ENCODE results near the gene ANAPC1.
"Not testable (repeated sequence)": the region's sequence is repeated elsewhere in the genome, so short reads cannot be mapped to it uniquely, and the experiment has no call there.

ANAPC1 gene

GRCh38 chr2:111781443-111782094 is 102.4 kb downstream of the ANAPC1 start:
- DNase-seq = not testable (repeated sequence)

- not testable (repeated sequence) for DNase-seq
These were observed 106.8 kb downstream of the ANAPC1 start for GRCh38 chr2:111777155-111777554.

- not testable (repeated sequence) for DNase-seq
These were observed 107.7 kb downstream of the ANAPC1 start for GRCh38 chr2:111776296-111776695.

GRCh38 chr2:111772180-111772579 is 111.8 kb downstream of the ANAPC1 start:
- not testable (repeated sequence) for DNase-seq

- not testable (repeated sequence) for DNase-seq
These were observed 112.9 kb downstream of the ANAPC1 start for GRCh38 chr2:111770916-111771658.

GRCh38 chr2:111768266-111769190 is 115.5 kb downstream of the ANAPC1 start:
- DNase-seq = not testable (repeated sequence)

GRCh38 chr2:111767087-111767486 is 116.9 kb downstream of the ANAPC1 start:
- DNase-seq = not testable (repeated sequence)

- DNase-seq = not testable (repeated sequence)
These were observed 117.7 kb downstream of the ANAPC1 start for GRCh38 chr2:111766295-111766694.

- DNase-seq = not testable (repeated sequence)
These were observed 119.8 kb downstream of the ANAPC1 start for GRCh38 chr2:111764151-111764550.

- DNase-seq = not testable (repeated sequence)
These were observed 123.2 kb downstream of the ANAPC1 start for GRCh38 chr2:111760697-111761284.

GRCh38 chr2:111752533-111752932 is 131.5 kb downstream of the ANAPC1 start:
- not testable (repeated sequence) for DNase-seq

- not testable (repeated sequence) for DNase-seq
These were observed 133.4 kb downstream of the ANAPC1 start for GRCh38 chr2:111750641-111751040.

GRCh38 chr2:111748429-111748828 is 135.6 kb downstream of the ANAPC1 start:
- DNase-seq = not testable (repeated sequence)

- DNase-seq = not testable (repeated sequence)
These were observed 136.4 kb downstream of the ANAPC1 start for GRCh38 chr2:111747410-111748115.

GRCh38 chr2:111744751-111745150 is 139.2 kb downstream of the ANAPC1 start:
- DNase-seq = not testable (repeated sequence)

- not testable (repeated sequence) for DNase-seq
These were observed 142.5 kb downstream of the ANAPC1 start for GRCh38 chr2:111741517-111741916.

- DNase-seq = not testable (repeated sequence)
These were observed 147.9 kb downstream of the ANAPC1 start for GRCh38 chr2:111735838-111736721.

- DNase-seq = not testable (repeated sequence)
These were observed 148.6 kb downstream of the ANAPC1 start for GRCh38 chr2:111735420-111735819.

- not testable (repeated sequence) for DNase-seq
These were observed 154.1 kb downstream of the ANAPC1 start for GRCh38 chr2:111729812-111730458.

GRCh38 chr2:111727611-111728110 is 156.3 kb downstream of the ANAPC1 start:
- not testable (repeated sequence) for DNase-seq
